T-helper 17 cell (primary cell): ENCODE measurements around the gene CPB2. TPM values are rescaled to one million over a fixed set of nuclear protein-coding genes. Genes with fewer than 3 reads are reported as not detected.

Experiments used
- ATAC-seq: fragments of 150-1000 bp; cut with Tn5 transposase; 2 replicates; pipeline ENCODE4 v1.10.0; 2021; ENCODE audit warnings: mild to moderate bottlenecking, moderate library complexity
- DNase-seq, 3 donors: peaks; one replicate each; pipeline versions ENCODE4 v3.0.0 to v3.0.0-alpha.2; 2020 to 2021
- H3K9me3 ChIP-seq: one replicate; pipeline ENCODE4 v1.7.0; 2013; ENCODE audit warnings: low read length, mild to moderate bottlenecking; ENCODE audit not compliant: control insufficient read depth, poor library complexity, severe bottlenecking
- H3K27ac Mint-ChIP-seq: one replicate; pipeline ENCODE4 v1.8.0; 2022; ENCODE audit warnings: mild to moderate bottlenecking, moderate library complexity, mixed read lengths
- H3K27me3 Mint-ChIP-seq: one replicate; pipeline ENCODE4 v1.8.0; 2022; ENCODE audit warnings: mixed read lengths
- H3K36me3 Mint-ChIP-seq: one replicate; pipeline ENCODE4 v1.8.0; 2022; ENCODE audit warnings: low read depth, mixed read lengths
- H3K4me1 Mint-ChIP-seq: one replicate; pipeline ENCODE4 v1.8.0; 2022; ENCODE audit warnings: mild to moderate bottlenecking, mixed read lengths
- H3K4me3 Mint-ChIP-seq: one replicate; pipeline ENCODE4 v1.8.0; 2022; ENCODE audit warnings: mild to moderate bottlenecking, moderate library complexity, mixed read lengths
- total RNA-seq, 4 donors: library from RNA in 2 of 4; stranded (reverse) in 2 of 4; gene quantifications; one replicate each; pipeline ENCODE4 v1.2.3 and lab custom pipeline; 2022 to 2026

The CPB2 gene
- total RNA-seq, 2 donors from 2014 or later = not detected

- peak overlapping the region; percentile 94 for H3K27ac Mint-ChIP-seq
- peaks cover 25% of the 10 kb centered on the region for H3K4me1 Mint-ChIP-seq
- H3K36me3 Mint-ChIP-seq = peaks cover 20% of the 10 kb centered on the region
- ATAC-seq (no peak), DNase-seq (no peak)
- no peaks in the 10 kb centered on the region for H3K27me3 Mint-ChIP-seq
- H3K9me3 ChIP-seq = no peaks in the 10 kb centered on the region
- H3K4me3 Mint-ChIP-seq = no peak overlapping the region
Measured at GRCh38 chr13:46136688-46137087, 31.9 kb upstream of the CPB2 start.

GRCh38 chr13:46134961-46135522 lies 30.2 kb upstream of the CPB2 start:
- ATAC-seq = no peak
- H3K4me1 Mint-ChIP-seq = peaks cover 25% of the 10 kb centered on the region

GRCh38 chr13:46134494-46134893 lies 29.7 kb upstream of the CPB2 start:
- H3K4me3 Mint-ChIP-seq = no peak overlapping the region
- no peaks in the 10 kb centered on the region for H3K27me3 Mint-ChIP-seq
- H3K36me3 Mint-ChIP-seq = peaks cover 22% of the 10 kb centered on the region
- H3K9me3 ChIP-seq = no peaks in the 10 kb centered on the region
- H3K27ac Mint-ChIP-seq = peak overlapping the region; percentile 94
- no peak for DNase-seq
- peaks cover 23% of the 10 kb centered on the region for H3K4me1 Mint-ChIP-seq
- no peak for ATAC-seq

More at GRCh38 chr13:46134961-46135522, 30.2 kb upstream of the CPB2 start:
- peaks cover 22% of the 10 kb centered on the region for H3K36me3 Mint-ChIP-seq
- no peaks in the 10 kb centered on the region for H3K9me3 ChIP-seq
- DNase-seq = no peak
- peak overlapping the region; percentile 94 for H3K27ac Mint-ChIP-seq
- H3K4me3 Mint-ChIP-seq = no peak overlapping the region
- H3K27me3 Mint-ChIP-seq = no peaks in the 10 kb centered on the region

DNA sequence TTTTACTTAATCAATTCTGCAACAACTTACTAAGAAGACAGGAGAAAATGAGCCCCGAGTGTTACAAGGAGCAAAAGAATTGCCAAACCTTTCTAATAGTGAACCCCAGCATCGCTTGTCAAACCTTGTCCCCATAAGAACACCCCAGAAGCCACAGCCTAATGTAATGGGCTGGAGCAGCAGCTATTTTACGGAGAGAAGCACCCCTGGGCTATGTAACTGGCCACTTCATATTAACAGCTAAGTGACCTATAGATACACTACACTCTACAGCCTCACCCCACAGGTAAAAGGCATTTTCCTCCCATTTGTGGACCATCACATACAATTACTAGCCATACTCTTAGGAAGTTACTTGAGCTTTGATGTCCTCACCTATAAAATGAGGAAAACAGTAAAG lies 27.3 kb upstream of the CPB2 start:
- Mint-ChIP-seq H3K36me3 (peaks cover 25% of the 10 kb centered on the region), H3K4me1 (peaks cover 20% of the 10 kb centered on the region), H3K4me3 (no peak overlapping the region), H3K27ac (peak overlapping the region; percentile 67), H3K27me3 (no peaks in the 10 kb centered on the region)
- no peak for DNase-seq
- no peaks in the 10 kb centered on the region for H3K9me3 ChIP-seq
- ATAC-seq = no peak

- Mint-ChIP-seq H3K36me3 (peaks cover 28% of the 10 kb centered on the region), H3K4me3 (no peak overlapping the region), H3K27me3 (no peaks in the 10 kb centered on the region), H3K27ac (peak overlapping the region; percentile 67), H3K4me1 (peaks cover 19% of the 10 kb centered on the region)
- ATAC-seq = no peak
- no peak for DNase-seq
- H3K9me3 ChIP-seq = no peaks in the 10 kb centered on the region
Measured at GRCh38 chr13:46131705-46132104, 26.9 kb upstream of the CPB2 start.

DNA sequence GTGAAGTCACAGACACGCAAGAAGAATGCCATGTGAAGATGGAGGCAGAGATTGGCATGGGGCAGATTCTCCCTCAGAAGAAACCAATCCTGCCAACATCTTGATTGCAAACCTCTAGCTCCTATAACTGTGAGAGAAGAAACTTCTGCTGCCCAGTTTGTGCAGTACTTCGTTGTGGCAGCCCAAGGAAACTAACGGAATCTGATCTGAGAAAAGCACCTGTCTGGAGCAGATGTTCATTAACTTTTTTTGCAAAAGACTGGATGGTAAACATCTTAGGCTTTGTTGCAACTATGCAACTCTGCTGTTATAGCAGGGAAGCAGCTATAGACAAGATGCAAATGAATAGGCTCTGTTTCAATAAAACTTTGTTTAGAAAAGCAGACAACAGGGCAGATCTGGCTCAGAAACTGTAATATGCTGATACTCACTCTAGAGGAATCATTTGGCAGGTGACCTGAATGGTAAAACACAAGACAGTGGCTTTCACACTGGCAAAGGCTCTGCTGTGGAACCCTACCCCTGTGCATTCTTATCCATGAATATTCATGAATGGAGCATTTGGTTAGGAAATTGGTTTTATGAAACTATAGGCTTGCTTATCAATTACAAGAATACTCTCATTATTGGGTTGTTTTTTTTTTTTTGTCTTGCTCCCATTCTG lies 25.3 kb upstream of the CPB2 start:
- no peaks in the 10 kb centered on the region for H3K27me3 Mint-ChIP-seq
- ATAC-seq = no peak
- no peak for DNase-seq
- peaks cover 23% of the 10 kb centered on the region for H3K4me1 Mint-ChIP-seq
- peak overlapping the region; percentile 43 for H3K27ac Mint-ChIP-seq
- H3K4me3 Mint-ChIP-seq = no peak overlapping the region
- no peaks in the 10 kb centered on the region for H3K9me3 ChIP-seq
- H3K36me3 Mint-ChIP-seq = peaks cover 23% of the 10 kb centered on the region

GRCh38 chr13:46129124-46129523 lies 24.3 kb upstream of the CPB2 start:
- Mint-ChIP-seq H3K36me3 (peaks cover 22% of the 10 kb centered on the region), H3K4me3 (peak overlapping the region; percentile 43), H3K27ac (peak overlapping the region; percentile 43), H3K27me3 (no peaks in the 10 kb centered on the region), H3K4me1 (peaks cover 32% of the 10 kb centered on the region)
- ATAC-seq = no peak
- no peak for DNase-seq
- no peaks in the 10 kb centered on the region for H3K9me3 ChIP-seq

DNA sequence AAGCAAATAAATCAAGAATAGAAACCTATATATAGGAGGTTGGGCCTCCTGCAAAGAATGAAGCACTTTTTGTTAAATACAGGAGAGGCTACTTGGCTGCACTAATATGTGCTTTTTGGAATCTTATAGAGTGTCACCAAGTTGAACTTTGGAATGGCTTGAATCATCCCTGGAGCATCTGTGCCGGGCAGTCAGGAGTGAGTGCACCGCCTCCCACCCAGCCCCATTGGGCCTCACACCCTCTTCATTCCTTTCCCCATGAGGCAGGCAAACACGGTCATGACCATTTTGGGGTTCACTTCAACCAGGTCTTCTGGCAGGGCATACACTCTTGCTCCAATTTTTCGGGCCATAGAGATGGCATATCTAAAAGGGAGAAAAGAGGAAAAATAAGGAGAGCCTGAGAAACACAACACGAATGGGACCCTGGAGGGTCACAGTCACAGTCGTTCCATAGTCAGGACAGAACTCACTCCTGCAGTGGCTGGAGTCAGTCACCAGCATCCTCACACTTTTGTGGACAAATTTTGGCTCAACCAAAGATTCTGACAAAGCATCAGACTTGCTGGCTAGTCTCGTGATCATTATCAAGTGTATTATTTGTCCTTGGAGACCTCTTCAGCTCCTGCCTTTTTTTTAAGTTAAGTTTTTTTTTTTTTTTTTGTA lies 22.7 kb upstream of the CPB2 start:
- no peak for ATAC-seq
- no peaks in the 10 kb centered on the region for H3K27me3 Mint-ChIP-seq
- peaks cover 33% of the 10 kb centered on the region for H3K4me1 Mint-ChIP-seq
- peak overlapping the region; percentile 95 for H3K27ac Mint-ChIP-seq
- no peak for DNase-seq
- H3K36me3 Mint-ChIP-seq = peaks cover 13% of the 10 kb centered on the region
- H3K4me3 Mint-ChIP-seq = no peak overlapping the region
- no peaks in the 10 kb centered on the region for H3K9me3 ChIP-seq

- H3K27me3 Mint-ChIP-seq = no peaks in the 10 kb centered on the region
- no peaks in the 10 kb centered on the region for H3K9me3 ChIP-seq
- peak; percentile 93 for ATAC-seq
- H3K36me3 Mint-ChIP-seq = peaks cover 11% of the 10 kb centered on the region
- H3K27ac Mint-ChIP-seq = peak overlapping the region; percentile 95
- H3K4me3 Mint-ChIP-seq = peak overlapping the region; percentile 45
- H3K4me1 Mint-ChIP-seq = peaks cover 35% of the 10 kb centered on the region
- DNase-seq = peak; percentile 17 to 60 (median 21)
Measured at GRCh38 chr13:46126552-46127357, 21.9 kb upstream of the CPB2 start.

- peak overlapping the region; percentile 95 for H3K27ac Mint-ChIP-seq
- peaks cover 38% of the 10 kb centered on the region for H3K4me1 Mint-ChIP-seq
- DNase-seq = no peak
- peaks cover 11% of the 10 kb centered on the region for H3K36me3 Mint-ChIP-seq
- no peaks in the 10 kb centered on the region for H3K27me3 Mint-ChIP-seq
- peak overlapping the region; percentile 73 for H3K4me3 Mint-ChIP-seq
- ATAC-seq = peak; percentile 8
- no peaks in the 10 kb centered on the region for H3K9me3 ChIP-seq
Measured at GRCh38 chr13:46126056-46126455, 21.2 kb upstream of the CPB2 start.

DNA sequence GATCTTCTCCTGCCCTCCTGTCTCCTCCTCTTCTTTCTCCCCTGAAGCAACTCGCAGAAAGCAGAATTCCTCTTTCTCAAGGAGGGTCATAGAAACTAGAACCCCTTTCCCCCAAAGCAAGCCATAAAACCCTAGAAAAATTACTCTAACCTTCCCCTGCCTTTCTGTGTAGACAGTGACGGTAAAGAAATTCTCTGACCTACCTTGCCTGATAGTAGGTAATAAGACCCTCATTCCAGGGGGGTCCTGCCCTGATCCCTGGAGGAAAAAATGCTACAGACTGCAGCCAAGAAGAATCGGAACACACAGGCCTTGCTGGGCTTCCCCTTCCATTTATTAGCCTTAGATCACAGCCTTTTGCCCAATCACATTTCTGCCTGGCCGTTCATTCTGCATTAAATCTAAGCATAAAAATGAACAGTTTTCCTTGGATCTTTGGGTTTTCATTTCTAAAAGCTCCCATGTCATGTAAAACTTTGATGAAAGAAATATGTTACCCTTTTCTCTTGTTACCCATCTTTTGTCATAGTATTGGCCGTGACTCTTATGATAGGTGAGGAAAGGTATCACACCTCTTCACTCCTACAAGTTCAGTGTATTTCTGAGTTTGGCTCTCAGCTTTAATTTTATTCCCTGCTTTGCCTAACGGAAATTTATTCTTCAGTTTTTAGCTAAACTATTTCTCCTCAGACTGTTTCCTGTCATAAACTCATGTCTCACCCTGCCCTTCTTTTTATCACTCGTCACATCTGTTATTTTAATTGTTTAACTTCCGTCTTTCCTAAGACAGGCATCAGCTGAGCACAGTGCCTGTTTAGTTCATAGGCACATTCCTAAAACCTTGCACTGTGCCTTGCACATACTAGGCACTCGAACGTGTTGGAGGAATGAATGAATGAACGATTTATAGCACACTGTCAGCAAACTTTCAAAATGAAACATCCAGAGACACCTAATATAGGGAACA lies 20.4 kb upstream of the CPB2 start:
- Mint-ChIP-seq H3K27ac (peak overlapping the region; percentile 95), H3K36me3 (peaks cover 6% of the 10 kb centered on the region), H3K4me1 (peaks cover 38% of the 10 kb centered on the region), H3K27me3 (no peaks in the 10 kb centered on the region), H3K4me3 (peak overlapping the region; percentile 73)
- DNase-seq (no peak), ATAC-seq (peak; percentile 12)
- no peaks in the 10 kb centered on the region for H3K9me3 ChIP-seq

DNA sequence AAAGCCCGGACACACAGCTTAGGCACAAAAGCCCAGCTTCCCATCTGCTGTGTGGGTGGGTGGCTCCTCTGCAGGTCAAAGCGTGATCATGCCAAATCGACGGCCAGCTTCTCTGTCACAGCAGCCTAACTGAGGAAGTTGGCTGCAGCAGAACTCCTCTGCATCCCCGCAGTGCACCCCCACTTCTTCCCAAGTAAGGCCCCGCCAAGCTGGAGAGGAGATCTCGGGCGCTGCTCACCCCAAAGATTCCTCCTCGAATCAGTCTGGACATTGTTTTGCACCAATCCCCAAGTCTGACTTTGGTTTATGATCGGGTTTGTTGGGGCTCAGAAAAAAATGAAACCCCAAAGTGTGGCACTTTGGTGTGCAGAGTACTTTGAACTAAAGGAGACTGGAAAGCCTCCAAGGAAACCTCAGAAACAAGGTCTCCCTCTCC lies 19.7 kb upstream of the CPB2 start:
- H3K4me3 Mint-ChIP-seq = peak overlapping the region; percentile 73
- no peaks in the 10 kb centered on the region for H3K27me3 Mint-ChIP-seq
- H3K4me1 Mint-ChIP-seq = peaks cover 38% of the 10 kb centered on the region
- DNase-seq (no peak), ATAC-seq (peak; percentile 16)
- H3K27ac Mint-ChIP-seq = peak overlapping the region; percentile 95
- H3K36me3 Mint-ChIP-seq = peaks cover 6% of the 10 kb centered on the region
- H3K9me3 ChIP-seq = no peaks in the 10 kb centered on the region
